KOPT-K1 (cell line): ENCODE data around the gene DDX51.
"Not testable (repeated sequence)": the region's sequence is repeated elsewhere in the genome, so short reads cannot be mapped to it uniquely, and the experiment has no call there.

Source experiments
- H3K27ac ChIP-seq: fragments of 200-600 bp; sonication (generic); 2 replicates; pipeline ENCODE4 v1.5.1; 2016; ENCODE audit warnings: antibody characterized with exemption, mild to moderate bottlenecking, low read depth, low read length; ENCODE audit not compliant: poor library complexity, severe bottlenecking
- H3K36me3 ChIP-seq: fragments of 200-600 bp; sonication (generic); 2 replicates; pipeline ENCODE4 v1.5.1; 2017; ENCODE audit warnings: antibody characterized with exemption, mild to moderate bottlenecking, low read length, moderate library complexity; ENCODE audit not compliant: insufficient read depth
- H3K9me3 ChIP-seq: fragments of 200-600 bp; sonication (generic); 2 replicates; pipeline ENCODE4 v1.5.1; 2017; ENCODE audit warnings: antibody characterized with exemption, low read length, mild to moderate bottlenecking; ENCODE audit not compliant: insufficient read depth, poor library complexity, severe bottlenecking

Gene DDX51

DNA sequence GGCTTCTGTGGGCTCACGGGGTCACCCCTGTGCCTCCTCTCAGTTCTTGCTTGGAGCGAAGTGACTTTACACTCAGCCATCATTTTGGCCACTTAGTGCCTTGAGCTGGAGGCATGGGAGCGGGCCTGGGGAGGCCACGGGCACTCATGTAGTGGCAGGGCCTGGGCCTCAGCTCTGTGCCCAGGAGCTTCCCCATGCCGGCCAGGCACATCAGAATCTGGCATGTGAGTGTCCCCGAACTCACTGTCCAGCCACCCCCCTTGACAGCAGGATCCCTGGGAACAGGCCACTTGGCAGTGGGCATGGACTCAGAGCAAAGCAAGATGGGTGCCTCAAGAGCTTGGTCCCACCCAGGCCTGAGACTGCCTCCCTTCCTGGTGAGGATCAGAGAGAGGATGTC is 29.5 kb downstream of the DDX51 start:
- Histone ChIP-seq H3K9me3 (no peaks in the 10 kb centered on the region), H3K27ac (no peak overlapping the region), H3K36me3 (peaks cover 91% of the 10 kb centered on the region)

- Histone ChIP-seq H3K36me3 (peaks cover 96% of the 10 kb centered on the region), H3K27ac (no peak overlapping the region), H3K9me3 (no peaks in the 10 kb centered on the region)
Observed at GRCh38 chr12:132111654-132112304, 32.3 kb downstream of the DDX51 start.

GRCh38 chr12:132110677-132111076 is 33.4 kb downstream of the DDX51 start:
- Histone ChIP-seq H3K36me3 (peaks cover 96% of the 10 kb centered on the region), H3K27ac (no peak overlapping the region), H3K9me3 (no peaks in the 10 kb centered on the region)

GRCh38 chr12:132109741-132110140 is 34.4 kb downstream of the DDX51 start:
- Histone ChIP-seq H3K27ac (no peak overlapping the region), H3K36me3 (peaks cover 94% of the 10 kb centered on the region), H3K9me3 (no peaks in the 10 kb centered on the region)

DNA sequence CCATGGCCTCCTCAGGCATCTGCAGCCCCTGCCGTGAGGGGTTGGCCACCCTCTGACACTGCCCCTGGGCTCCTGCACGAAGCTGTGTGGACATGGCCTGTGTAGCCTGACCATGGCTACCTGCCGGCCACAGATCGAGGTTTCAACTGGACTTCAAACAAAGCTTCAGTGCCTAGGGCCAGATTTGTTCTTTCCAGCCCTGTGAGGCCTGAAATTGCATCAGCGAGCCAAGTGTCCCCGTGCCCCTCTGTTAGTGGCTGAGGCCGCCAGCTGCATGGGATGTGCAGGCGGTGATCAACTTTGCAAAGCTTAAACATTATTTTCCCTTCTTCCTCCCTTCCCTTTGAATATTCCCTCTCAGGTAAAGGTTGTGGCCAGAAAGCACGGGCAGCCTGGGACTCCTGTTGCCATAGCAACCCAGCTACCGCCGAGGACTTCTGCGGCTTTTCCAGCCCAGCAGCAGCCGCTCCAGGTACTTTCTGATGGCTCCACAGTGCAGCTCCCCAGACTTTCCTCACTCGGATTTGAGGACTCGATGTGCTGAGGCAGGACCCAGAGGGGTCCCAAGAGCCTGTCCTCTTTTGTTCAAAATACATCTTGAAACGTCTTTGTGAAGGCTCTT is 35.8 kb downstream of the DDX51 start:
- Histone ChIP-seq H3K9me3 (no peaks in the 10 kb centered on the region), H3K36me3 (peaks cover 89% of the 10 kb centered on the region), H3K27ac (no peak overlapping the region)

- Histone ChIP-seq H3K36me3 (peaks cover 80% of the 10 kb centered on the region), H3K27ac (no peak overlapping the region), H3K9me3 (no peaks in the 10 kb centered on the region)
Observed at GRCh38 chr12:132106921-132107320, 37.2 kb downstream of the DDX51 start.

GRCh38 chr12:132105467-132105866 is 38.7 kb downstream of the DDX51 start:
- no peak overlapping the region for H3K27ac ChIP-seq
- H3K36me3 ChIP-seq = peaks cover 80% of the 10 kb centered on the region
- H3K9me3 ChIP-seq = no peaks in the 10 kb centered on the region

DNA sequence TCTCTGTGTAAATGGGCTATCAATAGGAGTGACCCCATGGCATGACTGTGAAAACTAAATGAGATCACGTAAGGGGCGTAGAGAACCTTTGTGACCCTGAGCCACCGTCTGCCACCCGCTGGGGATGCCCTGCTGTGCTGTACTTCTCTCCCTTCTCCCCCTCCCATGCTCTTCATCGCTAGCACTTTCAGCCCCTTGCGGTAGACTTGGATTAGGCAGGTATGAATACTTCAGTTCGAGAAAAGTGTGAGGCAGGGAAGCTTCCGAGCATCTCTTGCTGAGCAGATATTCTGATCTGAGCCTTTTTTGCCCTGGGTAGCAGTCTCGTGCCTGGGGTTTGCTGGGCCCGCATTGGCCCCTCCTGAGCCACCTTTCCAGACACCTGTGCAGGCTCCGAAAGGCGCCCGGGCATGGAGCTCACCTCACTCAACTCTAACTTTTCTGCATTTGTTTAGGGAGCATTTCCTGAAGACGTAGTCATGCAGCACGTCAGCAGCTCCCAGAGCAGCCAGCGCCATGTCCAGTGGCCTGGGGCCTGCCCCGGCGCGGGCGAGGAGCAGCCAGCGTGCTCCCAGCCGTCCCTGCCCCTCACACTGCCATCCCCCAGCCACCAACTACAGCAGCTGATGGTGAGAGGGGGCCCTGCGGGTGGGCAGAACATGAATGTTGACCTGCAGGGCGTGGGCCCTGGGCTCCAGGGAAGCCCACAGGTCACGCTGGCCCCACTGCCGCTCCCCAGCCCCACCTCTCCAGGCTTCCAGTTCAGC is 40.4 kb downstream of the DDX51 start:
- H3K9me3 ChIP-seq = no peaks in the 10 kb centered on the region
- H3K27ac ChIP-seq = no peak overlapping the region
- H3K36me3 ChIP-seq = peaks cover 80% of the 10 kb centered on the region

GRCh38 chr12:132103072-132103471 is 41.0 kb downstream of the DDX51 start:
- H3K36me3 ChIP-seq = peaks cover 80% of the 10 kb centered on the region
- H3K9me3 ChIP-seq, H3K27ac ChIP-seq: not testable (repeated sequence)

DNA sequence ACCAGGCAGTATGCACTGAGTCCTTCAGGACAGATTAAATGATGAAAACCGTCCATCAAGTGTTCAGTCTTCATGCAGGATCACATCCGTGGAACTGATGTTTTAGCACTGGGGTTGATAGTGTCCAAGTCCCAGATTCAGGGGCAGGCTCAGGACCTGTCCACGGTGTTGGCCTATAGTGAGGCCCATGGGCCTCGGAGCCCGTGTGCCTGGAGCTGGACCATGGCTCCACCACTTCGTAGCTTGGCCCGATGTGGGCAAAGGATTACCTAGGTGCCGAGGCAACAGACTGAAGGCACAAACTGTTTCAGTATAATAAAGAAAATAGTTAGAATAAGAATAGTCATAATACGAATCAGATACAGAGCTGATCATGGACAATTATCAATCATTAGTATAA is 41.8 kb downstream of the DDX51 start:
- Histone ChIP-seq H3K36me3 (peaks cover 83% of the 10 kb centered on the region), H3K27ac (no peak overlapping the region)

GRCh38 chr12:132100306-132101065 is 43.6 kb downstream of the DDX51 start:
- no peak overlapping the region for H3K27ac ChIP-seq
- peaks cover 82% of the 10 kb centered on the region for H3K36me3 ChIP-seq
- H3K9me3 ChIP-seq = no peaks in the 10 kb centered on the region

More for the DNA sequence above, 41.8 kb downstream of the DDX51 start:
- no peaks in the 10 kb centered on the region for H3K9me3 ChIP-seq

DNA sequence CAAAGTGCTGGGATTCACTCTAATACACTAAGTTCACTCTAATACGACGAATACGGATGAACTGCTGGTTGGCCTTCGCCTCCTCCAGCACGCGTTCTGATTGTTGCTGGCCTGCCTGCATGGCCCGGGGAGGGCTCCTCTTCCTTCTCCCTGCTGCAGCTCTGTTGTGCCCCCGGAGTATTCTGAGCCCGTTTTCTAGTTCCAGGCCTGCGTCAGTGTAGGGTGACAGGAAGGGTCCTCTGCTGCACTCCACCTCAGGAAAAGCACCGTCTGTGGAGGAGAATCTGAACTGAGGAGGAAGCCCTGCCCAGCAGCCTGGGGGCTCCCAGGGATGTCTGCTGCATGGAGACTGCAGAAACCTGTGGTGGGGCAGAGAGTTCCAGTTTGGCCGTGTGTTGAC is 44.4 kb downstream of the DDX51 start:
- H3K27ac ChIP-seq = no peak overlapping the region
- no peaks in the 10 kb centered on the region for H3K9me3 ChIP-seq
- H3K36me3 ChIP-seq = peaks cover 76% of the 10 kb centered on the region

- H3K36me3 ChIP-seq = peaks cover 79% of the 10 kb centered on the region
- no peaks in the 10 kb centered on the region for H3K9me3 ChIP-seq
- peak overlapping the region; percentile 11 for H3K27ac ChIP-seq
Observed at GRCh38 chr12:132095520-132096409, 48.4 kb downstream of the DDX51 start.

- Histone ChIP-seq H3K9me3 (no peaks in the 10 kb centered on the region), H3K36me3 (peaks cover 76% of the 10 kb centered on the region), H3K27ac (no peak overlapping the region)
Observed at GRCh38 chr12:132094269-132094891, 49.7 kb downstream of the DDX51 start.
